Measurements from ENCODE around the gene OR10A6.

The OR10A6 gene

GRCh38 chr11:7968686-7969085 is 37.6 kb upstream of the OR10A6 start:
- no peak overlapping the region for H3K4me3 ChIP-seq (ENCODE audit: low read length)
- TF ChIP-seq, protein P1, sequence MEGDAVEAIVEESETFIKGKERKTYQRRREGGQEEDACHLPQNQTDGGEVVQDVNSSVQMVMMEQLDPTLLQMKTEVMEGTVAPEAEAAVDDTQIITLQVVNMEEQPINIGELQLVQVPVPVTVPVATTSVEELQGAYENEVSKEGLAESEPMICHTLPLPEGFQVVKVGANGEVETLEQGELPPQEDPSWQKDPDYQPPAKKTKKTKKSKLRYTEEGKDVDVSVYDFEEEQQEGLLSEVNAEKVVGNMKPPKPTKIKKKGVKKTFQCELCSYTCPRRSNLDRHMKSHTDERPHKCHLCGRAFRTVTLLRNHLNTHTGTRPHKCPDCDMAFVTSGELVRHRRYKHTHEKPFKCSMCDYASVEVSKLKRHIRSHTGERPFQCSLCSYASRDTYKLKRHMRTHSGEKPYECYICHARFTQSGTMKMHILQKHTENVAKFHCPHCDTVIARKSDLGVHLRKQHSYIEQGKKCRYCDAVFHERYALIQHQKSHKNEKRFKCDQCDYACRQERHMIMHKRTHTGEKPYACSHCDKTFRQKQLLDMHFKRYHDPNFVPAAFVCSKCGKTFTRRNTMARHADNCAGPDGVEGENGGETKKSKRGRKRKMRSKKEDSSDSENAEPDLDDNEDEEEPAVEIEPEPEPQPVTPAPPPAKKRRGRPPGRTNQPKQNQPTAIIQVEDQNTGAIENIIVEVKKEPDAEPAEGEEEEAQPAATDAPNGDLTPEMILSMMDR (conservative IDR thresholded peaks at IDR 0.05; ENCODE audit: low read depth, low read length) = no peak
- no peak for DNase-seq (ENCODE audit: low read depth)

DNA sequence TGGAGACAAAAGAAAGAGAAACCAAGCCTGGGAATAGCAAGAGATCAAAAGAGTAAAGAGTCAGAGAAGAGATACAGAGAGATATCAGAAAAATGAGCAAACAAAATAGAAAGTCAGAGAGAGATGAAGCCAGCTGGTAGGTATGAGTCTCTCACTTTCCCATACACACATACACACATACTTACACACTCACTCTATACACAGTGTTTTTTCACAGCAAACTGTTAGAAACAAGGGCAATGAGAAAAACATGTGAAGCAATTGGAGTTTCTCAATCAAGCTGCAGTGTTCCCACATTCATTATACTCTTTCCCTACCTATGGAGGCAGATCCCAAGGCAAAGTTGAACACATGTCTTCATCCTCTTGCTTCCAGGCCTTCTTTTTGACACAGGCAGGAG is 36.8 kb upstream of the OR10A6 start:
- TF ChIP-seq, protein P1 (conservative IDR thresholded peaks at IDR 0.05; ENCODE audit: low read depth, low read length) = no peak
- no peak overlapping the region for H3K4me3 ChIP-seq (ENCODE audit: low read length)
- no peak for DNase-seq (ENCODE audit: low read depth)

- no peak for DNase-seq (ENCODE audit: low read depth)
- H3K4me3 ChIP-seq (ENCODE audit: low read length) = no peak overlapping the region
- TF ChIP-seq, protein P1 (conservative IDR thresholded peaks at IDR 0.05; ENCODE audit: low read depth, low read length) = no peak
Observed at GRCh38 chr11:7967097-7967496, 36.0 kb upstream of the OR10A6 start.

GRCh38 chr11:7965386-7965785 is 34.3 kb upstream of the OR10A6 start, which contains the start of gene NLRP10:
TSS of gene NLRP10 (minus strand) at chr11:7965447. CDS start at chr11:7963495, 1,952 bp downstream.
- TF ChIP-seq, protein P1 (conservative IDR thresholded peaks at IDR 0.05; ENCODE audit: low read depth, low read length) = no peak
- H3K4me3 ChIP-seq (ENCODE audit: low read length) = no peak within 1 kb of the TSS
- no peak for DNase-seq (ENCODE audit: low read depth)

DNA sequence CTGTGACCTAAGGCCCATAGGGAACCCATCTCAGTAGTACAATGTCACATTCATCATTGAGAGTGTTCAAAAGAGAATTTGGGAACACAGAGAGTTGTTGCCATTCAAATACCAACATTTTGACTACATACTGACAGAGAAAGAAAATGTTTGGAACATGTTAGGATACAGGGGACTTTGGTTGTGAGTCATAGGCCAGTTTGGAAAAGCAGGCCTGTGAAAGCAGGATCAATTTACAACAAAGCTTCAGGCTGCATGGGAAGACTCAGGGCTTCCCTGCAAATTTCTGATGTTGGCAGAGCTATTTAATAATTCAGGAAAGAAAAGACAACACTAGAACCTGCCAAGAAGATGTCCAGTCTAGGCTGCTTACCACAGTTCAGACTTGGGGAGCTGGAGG is 33.8 kb upstream of the OR10A6 start:
- no peak overlapping the region for H3K4me3 ChIP-seq (ENCODE audit: low read length)
- DNase-seq (ENCODE audit: low read depth) = no peak
- TF ChIP-seq, protein P1 (conservative IDR thresholded peaks at IDR 0.05; ENCODE audit: low read depth, low read length) = no peak

GRCh38 chr11:7964261-7964660 is 33.2 kb upstream of the OR10A6 start:
- H3K4me3 ChIP-seq (ENCODE audit: low read length) = no peak overlapping the region
- TF ChIP-seq, protein P1 (conservative IDR thresholded peaks at IDR 0.05; ENCODE audit: low read depth, low read length) = no peak
- DNase-seq (ENCODE audit: low read depth) = no peak

DNA sequence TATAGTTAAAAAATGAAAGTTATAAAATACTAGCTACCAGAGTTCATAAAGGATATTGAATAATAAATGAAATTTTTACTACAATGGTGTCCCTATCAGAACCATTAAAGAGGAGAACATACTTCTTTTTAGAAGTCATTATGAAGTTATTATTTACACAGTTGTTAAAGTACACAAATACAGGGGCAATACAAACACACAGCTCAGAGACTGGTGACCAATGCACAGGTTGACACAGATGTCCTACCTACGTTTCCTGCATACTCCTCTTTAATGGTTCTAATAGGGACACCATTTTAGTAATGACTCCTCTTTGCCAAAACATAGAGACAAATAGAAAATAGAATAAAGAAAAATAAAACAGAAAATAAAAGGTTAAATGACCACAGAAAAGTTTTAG is 24.1 kb upstream of the OR10A6 start:
- no peak overlapping the region for H3K4me3 ChIP-seq (ENCODE audit: low read length)
- TF ChIP-seq, protein P1 (conservative IDR thresholded peaks at IDR 0.05; ENCODE audit: low read depth, low read length) = no peak
- no peak for DNase-seq (ENCODE audit: low read depth)

All from retinal pigment epithelial cell (primary cell).